ENCODE measurements around the gene VAV2. TPM values are rescaled to one million over a fixed set of nuclear protein-coding genes. Genes with fewer than 3 reads are reported as not detected.

Gene VAV2
- total and polyA plus RNA-seq, 4 donors: 4.9 to 26.4 (median 17.0) TPM

DNA sequence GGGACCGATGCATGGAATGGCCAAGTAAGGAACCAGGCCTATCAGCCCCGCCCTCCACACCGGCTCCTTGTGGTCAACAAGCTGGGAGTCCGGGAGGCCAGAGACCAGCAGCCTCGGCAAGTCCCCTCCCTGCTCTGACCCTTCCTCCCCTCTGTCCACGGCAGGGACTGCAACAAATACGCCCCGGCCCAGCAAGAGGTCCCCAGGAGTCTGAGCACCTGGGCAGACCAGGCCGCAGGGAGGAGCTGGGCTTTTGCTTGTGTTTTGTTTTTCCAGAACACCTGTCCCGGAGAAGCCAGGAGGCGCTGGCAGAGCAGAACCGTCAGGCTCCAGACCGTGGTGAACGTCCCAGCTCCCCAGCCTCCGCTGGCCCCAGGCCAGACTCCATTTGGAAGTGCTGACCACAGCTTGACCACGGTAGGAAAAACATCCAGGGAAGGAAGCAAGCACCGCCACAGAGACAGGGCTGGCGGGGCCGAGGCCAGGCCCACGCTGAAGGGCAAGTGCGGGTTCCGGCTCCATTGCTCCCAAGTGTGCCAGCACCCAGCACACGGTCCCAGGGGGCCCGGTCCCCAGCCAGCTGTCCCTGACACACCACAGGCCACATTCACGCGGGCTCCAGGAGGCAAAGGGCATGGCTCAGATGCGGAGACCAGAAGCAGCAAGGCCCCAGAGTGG is 56.7 kb downstream of the VAV2 start:
- Histone ChIP-seq H3K9me3 (ENCODE audit: control insufficient read depth in 4 of 4, low read length in 3 of 4) (no peaks in the 10 kb centered on the region), H3K36me3 (ENCODE audit: control insufficient read depth in 4 of 4, insufficient read depth in 3 of 4, low read depth in 1 of 4, low read length in 3 of 4) (peaks cover 0 to 16% (median 0%) of the 10 kb centered on the region in 4 donors), H3K4me1 (ENCODE audit: control insufficient read depth in 4 of 4, insufficient read depth in 4 of 4, low read length in 3 of 4) (peaks cover 10 to 29% (median 15%) of the 10 kb centered on the region in 4 donors), H3K9ac (ENCODE audit: low read depth in 1 of 2, low read length in 2 of 2) (no peak overlapping the region), H3K27me3 (ENCODE audit: control insufficient read depth in 4 of 4, insufficient read depth in 4 of 4, low read length in 3 of 4) (no peaks in the 10 kb centered on the region), H3K27ac (ENCODE audit: low read depth in 1 of 2, low read length in 2 of 2) (peak overlapping the region; percentile 61 to 70), H3K4me3 (ENCODE audit: low read depth in 1 of 3, low read length in 3 of 3) (no peak overlapping the region)
- 42% methylated on average over 27 of the region's 27 CpGs for WGBS
- DNase-seq (ENCODE audit: low spot score): no peak
- TF ChIP-seq, protein P1, sequence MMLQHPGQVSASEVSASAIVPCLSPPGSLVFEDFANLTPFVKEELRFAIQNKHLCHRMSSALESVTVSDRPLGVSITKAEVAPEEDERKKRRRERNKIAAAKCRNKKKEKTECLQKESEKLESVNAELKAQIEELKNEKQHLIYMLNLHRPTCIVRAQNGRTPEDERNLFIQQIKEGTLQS (IDR thresholded peaks at IDR 0.05): no peak
- TF ChIP-seq HNF4A (conservative IDR thresholded peaks at IDR 0.05): no peak
- TF ChIP-seq FOXA2 (IDR thresholded peaks at IDR 0.05): no peak
- no peak for TF ChIP-seq RXRA (IDR thresholded peaks at IDR 0.05)
- TF ChIP-seq TAF1 (conservative IDR thresholded peaks at IDR 0.05): no peak
- TF ChIP-seq NR2F2 (IDR thresholded peaks at IDR 0.05): peak; percentile 27
- TF ChIP-seq GABPA (IDR thresholded peaks at IDR 0.05 in 1 of 2, conservative IDR thresholded peaks at IDR 0.05 in 1 of 2): no peak
- no peak for TF ChIP-seq FOXA1 (IDR thresholded peaks at IDR 0.05)
- TF ChIP-seq, protein P2, sequence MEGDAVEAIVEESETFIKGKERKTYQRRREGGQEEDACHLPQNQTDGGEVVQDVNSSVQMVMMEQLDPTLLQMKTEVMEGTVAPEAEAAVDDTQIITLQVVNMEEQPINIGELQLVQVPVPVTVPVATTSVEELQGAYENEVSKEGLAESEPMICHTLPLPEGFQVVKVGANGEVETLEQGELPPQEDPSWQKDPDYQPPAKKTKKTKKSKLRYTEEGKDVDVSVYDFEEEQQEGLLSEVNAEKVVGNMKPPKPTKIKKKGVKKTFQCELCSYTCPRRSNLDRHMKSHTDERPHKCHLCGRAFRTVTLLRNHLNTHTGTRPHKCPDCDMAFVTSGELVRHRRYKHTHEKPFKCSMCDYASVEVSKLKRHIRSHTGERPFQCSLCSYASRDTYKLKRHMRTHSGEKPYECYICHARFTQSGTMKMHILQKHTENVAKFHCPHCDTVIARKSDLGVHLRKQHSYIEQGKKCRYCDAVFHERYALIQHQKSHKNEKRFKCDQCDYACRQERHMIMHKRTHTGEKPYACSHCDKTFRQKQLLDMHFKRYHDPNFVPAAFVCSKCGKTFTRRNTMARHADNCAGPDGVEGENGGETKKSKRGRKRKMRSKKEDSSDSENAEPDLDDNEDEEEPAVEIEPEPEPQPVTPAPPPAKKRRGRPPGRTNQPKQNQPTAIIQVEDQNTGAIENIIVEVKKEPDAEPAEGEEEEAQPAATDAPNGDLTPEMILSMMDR (IDR thresholded peaks at IDR 0.05; ENCODE audit: low read depth, low read length, missing input control): no peak
- TF ChIP-seq RAD21 (IDR thresholded peaks at IDR 0.05): peak; percentile 58 to 72
- TF ChIP-seq, protein P3, sequence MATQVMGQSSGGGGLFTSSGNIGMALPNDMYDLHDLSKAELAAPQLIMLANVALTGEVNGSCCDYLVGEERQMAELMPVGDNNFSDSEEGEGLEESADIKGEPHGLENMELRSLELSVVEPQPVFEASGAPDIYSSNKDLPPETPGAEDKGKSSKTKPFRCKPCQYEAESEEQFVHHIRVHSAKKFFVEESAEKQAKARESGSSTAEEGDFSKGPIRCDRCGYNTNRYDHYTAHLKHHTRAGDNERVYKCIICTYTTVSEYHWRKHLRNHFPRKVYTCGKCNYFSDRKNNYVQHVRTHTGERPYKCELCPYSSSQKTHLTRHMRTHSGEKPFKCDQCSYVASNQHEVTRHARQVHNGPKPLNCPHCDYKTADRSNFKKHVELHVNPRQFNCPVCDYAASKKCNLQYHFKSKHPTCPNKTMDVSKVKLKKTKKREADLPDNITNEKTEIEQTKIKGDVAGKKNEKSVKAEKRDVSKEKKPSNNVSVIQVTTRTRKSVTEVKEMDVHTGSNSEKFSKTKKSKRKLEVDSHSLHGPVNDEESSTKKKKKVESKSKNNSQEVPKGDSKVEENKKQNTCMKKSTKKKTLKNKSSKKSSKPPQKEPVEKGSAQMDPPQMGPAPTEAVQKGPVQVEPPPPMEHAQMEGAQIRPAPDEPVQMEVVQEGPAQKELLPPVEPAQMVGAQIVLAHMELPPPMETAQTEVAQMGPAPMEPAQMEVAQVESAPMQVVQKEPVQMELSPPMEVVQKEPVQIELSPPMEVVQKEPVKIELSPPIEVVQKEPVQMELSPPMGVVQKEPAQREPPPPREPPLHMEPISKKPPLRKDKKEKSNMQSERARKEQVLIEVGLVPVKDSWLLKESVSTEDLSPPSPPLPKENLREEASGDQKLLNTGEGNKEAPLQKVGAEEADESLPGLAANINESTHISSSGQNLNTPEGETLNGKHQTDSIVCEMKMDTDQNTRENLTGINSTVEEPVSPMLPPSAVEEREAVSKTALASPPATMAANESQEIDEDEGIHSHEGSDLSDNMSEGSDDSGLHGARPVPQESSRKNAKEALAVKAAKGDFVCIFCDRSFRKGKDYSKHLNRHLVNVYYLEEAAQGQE (IDR thresholded peaks at IDR 0.05): no peak
- no peak for TF ChIP-seq HNF4G (IDR thresholded peaks at IDR 0.05)
- TF ChIP-seq, protein P4, sequence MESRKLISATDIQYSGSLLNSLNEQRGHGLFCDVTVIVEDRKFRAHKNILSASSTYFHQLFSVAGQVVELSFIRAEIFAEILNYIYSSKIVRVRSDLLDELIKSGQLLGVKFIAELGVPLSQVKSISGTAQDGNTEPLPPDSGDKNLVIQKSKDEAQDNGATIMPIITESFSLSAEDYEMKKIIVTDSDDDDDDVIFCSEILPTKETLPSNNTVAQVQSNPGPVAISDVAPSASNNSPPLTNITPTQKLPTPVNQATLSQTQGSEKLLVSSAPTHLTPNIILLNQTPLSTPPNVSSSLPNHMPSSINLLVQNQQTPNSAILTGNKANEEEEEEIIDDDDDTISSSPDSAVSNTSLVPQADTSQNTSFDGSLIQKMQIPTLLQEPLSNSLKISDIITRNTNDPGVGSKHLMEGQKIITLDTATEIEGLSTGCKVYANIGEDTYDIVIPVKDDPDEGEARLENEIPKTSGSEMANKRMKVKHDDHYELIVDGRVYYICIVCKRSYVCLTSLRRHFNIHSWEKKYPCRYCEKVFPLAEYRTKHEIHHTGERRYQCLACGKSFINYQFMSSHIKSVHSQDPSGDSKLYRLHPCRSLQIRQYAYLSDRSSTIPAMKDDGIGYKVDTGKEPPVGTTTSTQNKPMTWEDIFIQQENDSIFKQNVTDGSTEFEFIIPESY (IDR thresholded peaks at IDR 0.05): no peak
- no peak for TF ChIP-seq EGR1 (IDR thresholded peaks at IDR 0.05; ENCODE audit: low read depth in 2 of 2)
- TF ChIP-seq, protein P5, sequence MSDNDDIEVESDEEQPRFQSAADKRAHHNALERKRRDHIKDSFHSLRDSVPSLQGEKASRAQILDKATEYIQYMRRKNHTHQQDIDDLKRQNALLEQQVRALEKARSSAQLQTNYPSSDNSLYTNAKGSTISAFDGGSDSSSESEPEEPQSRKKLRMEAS (IDR thresholded peaks at IDR 0.05): no peak
- no peak for TF ChIP-seq YY1 (IDR thresholded peaks at IDR 0.05)
- peak; percentile 22 for TF ChIP-seq SP1 (IDR thresholded peaks at IDR 0.05)
- no peak for TF ChIP-seq JUND (IDR thresholded peaks at IDR 0.05)
